Osteoblast (primary cell): Measurements from ENCODE around the gene CDK5RAP2. TPM values are rescaled to one million over a fixed set of nuclear protein-coding genes. Genes with fewer than 3 reads are reported as not detected.
A peak's percentile ranks its signal among the peaks of the same experiment; 100 is the strongest.
"Not testable (repeated sequence)": the region's sequence is repeated elsewhere in the genome, so short reads cannot be mapped to it uniquely, and the experiment has no call there.

Experiments used
- DNase-seq: peaks from one replicate; pipeline ENCODE4 v3.0.0; 2011; ENCODE audit warnings: low spot score, mixed read lengths; ENCODE audit not compliant: insufficient read length; ENCODE audit errors: missing footprints
- H2AFZ ChIP-seq: 2 replicates; pipeline ENCODE4 v1.6.0; 2011; ENCODE audit warnings: mild to moderate bottlenecking, low read length
- H3K27ac ChIP-seq: 2 replicates; pipeline ENCODE4 v1.5.1; 2011; ENCODE audit warnings: mild to moderate bottlenecking, low read depth, low read length, moderate library complexity
- H3K27me3 ChIP-seq: 2 replicates; pipeline ENCODE4 v1.6.0; 2012; ENCODE audit warnings: mild to moderate bottlenecking, control low read depth, inconsistent platforms, low read length, moderate library complexity; ENCODE audit not compliant: insufficient read depth
- H3K36me3 ChIP-seq: 2 replicates; pipeline ENCODE4 v1.5.1; 2011; ENCODE audit warnings: mild to moderate bottlenecking, low read length, control low read depth, moderate library complexity; ENCODE audit not compliant: insufficient read depth
- H3K4me1 ChIP-seq: 2 replicates; pipeline ENCODE4 v1.5.1; 2011; ENCODE audit warnings: mild to moderate bottlenecking, low read length, control low read depth, moderate library complexity; ENCODE audit not compliant: insufficient read depth
- H3K4me2 ChIP-seq: 2 replicates; pipeline ENCODE4 v1.6.0; 2011; ENCODE audit warnings: mild to moderate bottlenecking, low read length; ENCODE audit not compliant: insufficient read depth
- H3K4me3 ChIP-seq: fragments of 200-600 bp; sonication (generic); 3 replicates; pipeline ENCODE4 v1.5.1; 2012; ENCODE audit warnings: mild to moderate bottlenecking, low read length, inconsistent platforms; ENCODE audit not compliant: insufficient read depth
- H3K79me2 ChIP-seq: 2 replicates; pipeline ENCODE4 v1.6.0; 2012; ENCODE audit warnings: mild to moderate bottlenecking, low read length, control low read depth, inconsistent platforms; ENCODE audit not compliant: insufficient read depth
- H3K9me3 ChIP-seq: 2 replicates; pipeline ENCODE4 v1.5.1; 2011; ENCODE audit warnings: low read depth, low read length, control low read depth
- H4K20me1 ChIP-seq: 2 replicates; pipeline ENCODE4 v1.6.0; 2012; ENCODE audit warnings: mild to moderate bottlenecking, low read length, control low read depth; ENCODE audit not compliant: insufficient read depth
- CTCF ChIP-seq: IDR thresholded peaks from 2 replicates; pipeline ENCODE4 v1.5.1; 2011; ENCODE audit warnings: mild to moderate bottlenecking, low read depth, low read length, moderate library complexity; ENCODE audit errors: extremely low read depth
- total RNA-seq: library from RNA; depleted of rRNA; stranded (reverse); fragments of >200 nt; gene quantifications from 2 replicates; pipeline ENCODE4 v1.2.3, GENCODE V29; 2012

Gene CDK5RAP2
- total RNA-seq, 1 donor: 59.7 TPM

- Histone ChIP-seq H3K9me3 (no peaks in the 10 kb centered on the region), H3K36me3 (peaks cover 19% of the 10 kb centered on the region), H3K79me2 (no peaks in the 10 kb centered on the region), H3K4me2 (no peak overlapping the region), H3K27ac (no peak overlapping the region), H3K4me1 (no peaks in the 10 kb centered on the region), H3K27me3 (no peaks in the 10 kb centered on the region), H3K4me3 (no peak overlapping the region), H4K20me1 (no peaks in the 10 kb centered on the region), H2AFZ (no peak overlapping the region)
- TF ChIP-seq CTCF: no peak
- DNase-seq: no peak
Observed at GRCh38 chr9:120534266-120534665, 45.7 kb downstream of the CDK5RAP2 start.

- no peak overlapping the region for H3K27ac ChIP-seq
- H3K4me1 ChIP-seq: no peaks in the 10 kb centered on the region
- no peaks in the 10 kb centered on the region for H3K9me3 ChIP-seq
- H3K4me3 ChIP-seq: no peak overlapping the region
- peaks cover 30% of the 10 kb centered on the region for H3K36me3 ChIP-seq
- no peaks in the 10 kb centered on the region for H4K20me1 ChIP-seq
- no peaks in the 10 kb centered on the region for H3K27me3 ChIP-seq
- H3K4me2 ChIP-seq: no peak overlapping the region
- no peak overlapping the region for H2AFZ ChIP-seq
- no peaks in the 10 kb centered on the region for H3K79me2 ChIP-seq
- no peak for TF ChIP-seq CTCF
- no peak for DNase-seq
Observed at GRCh38 chr9:120532891-120533290, 47.1 kb downstream of the CDK5RAP2 start.

- Histone ChIP-seq H3K36me3 (peaks cover 34% of the 10 kb centered on the region), H2AFZ (no peak overlapping the region), H4K20me1 (no peaks in the 10 kb centered on the region), H3K4me1 (no peaks in the 10 kb centered on the region), H3K9me3 (no peaks in the 10 kb centered on the region), H3K27me3 (no peaks in the 10 kb centered on the region), H3K27ac (no peak overlapping the region), H3K4me3 (no peak overlapping the region), H3K79me2 (no peaks in the 10 kb centered on the region), H3K4me2 (no peak overlapping the region)
- DNase-seq: no peak
- no peak for TF ChIP-seq CTCF
Observed at GRCh38 chr9:120532475-120532874, 47.5 kb downstream of the CDK5RAP2 start.

GRCh38 chr9:120531683-120532300 is 48.2 kb downstream of the CDK5RAP2 start:
- Histone ChIP-seq H3K9me3 (no peaks in the 10 kb centered on the region), H2AFZ (no peak overlapping the region), H3K27me3 (no peaks in the 10 kb centered on the region), H3K4me3 (no peak overlapping the region), H3K27ac (no peak overlapping the region), H3K4me1 (no peaks in the 10 kb centered on the region), H4K20me1 (no peaks in the 10 kb centered on the region), H3K4me2 (no peak overlapping the region), H3K79me2 (no peaks in the 10 kb centered on the region), H3K36me3 (peaks cover 39% of the 10 kb centered on the region)
- peak; percentile 58 for TF ChIP-seq CTCF
- DNase-seq: peak; percentile 87

GRCh38 chr9:120530220-120530832 is 49.6 kb downstream of the CDK5RAP2 start:
- H3K4me2 ChIP-seq, H3K79me2 ChIP-seq: not testable (repeated sequence)

More at GRCh38 chr9:120530220-120530832, 49.6 kb downstream of the CDK5RAP2 start:
- DNase-seq, H3K4me1 ChIP-seq, H3K4me3 ChIP-seq, H4K20me1 ChIP-seq, H3K27ac ChIP-seq, H2AFZ ChIP-seq, H3K27me3 ChIP-seq, H3K9me3 ChIP-seq: not testable (repeated sequence)
- H3K36me3 ChIP-seq: peaks cover 53% of the 10 kb centered on the region
